HepG2 (cell line): ENCODE results near the gene SDC4. TPM values are rescaled to one million over a fixed set of nuclear protein-coding genes. Genes with fewer than 3 reads are reported as not detected.

ENCODE experiments used
- ELK4 ChIP-seq: sonication (generic); formaldehyde crosslinking; IDR thresholded peaks from 2 replicates; pipeline ENCODE4 v1.9.0; 2021; ENCODE audit warnings: missing genetic modification reagents, borderline replicate concordance
- FOXO4 ChIP-seq: sonication (generic); formaldehyde crosslinking; conservative IDR thresholded peaks from 2 replicates; pipeline ENCODE4 v1.8.1; 2023; ENCODE audit warnings: missing genetic modification reagents
- MIER2 ChIP-seq: IDR thresholded peaks from 2 replicates; pipeline ENCODE4 v1.6.1; 2016; ENCODE audit warnings: missing biosample characterization, missing genetic modification reagents
- POLR2G ChIP-seq: fragments of 200-400 bp; formaldehyde crosslinking; IDR thresholded peaks from 2 replicates; pipeline ENCODE4 v1.6.1; 2018; ENCODE audit warnings: mild to moderate bottlenecking, low read depth, low read length, moderate library complexity
- SAFB2 ChIP-seq: sonication (generic); formaldehyde crosslinking; IDR thresholded peaks from 2 replicates; pipeline ENCODE4 v1.5.1; 2020; ENCODE audit warnings: missing genetic modification reagents, low read depth, mild to moderate bottlenecking, borderline replicate concordance
- TCF7 ChIP-seq: sonication (generic); IDR thresholded peaks from 2 replicates; pipeline ENCODE4 v1.6.1; 2016; ENCODE audit warnings: antibody characterized with exemption, low read depth
- THAP11 ChIP-seq: IDR thresholded peaks from 2 replicates; pipeline ENCODE4 v1.6.1; 2016; ENCODE audit warnings: missing biosample characterization, missing genetic modification reagents
- ZHX2 ChIP-seq, 2 experiments: sonication (generic) in 1 of 2; formaldehyde crosslinking in 1 of 2; IDR thresholded peaks; 2 replicates each; pipeline versions ENCODE4 v1.6.1 to v1.9.0; 2014 to 2022; ENCODE audit warnings: antibody characterized with exemption in 1 of 2, borderline replicate concordance in 1 of 2, inconsistent platforms in 1 of 2, low read depth in 1 of 2, missing genetic modification reagents in 1 of 2
- ZNF430 ChIP-seq: sonication (generic); formaldehyde crosslinking; IDR thresholded peaks from 2 replicates; pipeline ENCODE4 v1.9.0; 2021; ENCODE audit warnings: mild to moderate bottlenecking, missing genetic modification reagents
- ZNF530 ChIP-seq: sonication (generic); formaldehyde crosslinking; IDR thresholded peaks from 2 replicates; pipeline ENCODE4 v1.5.0; 2020; ENCODE audit warnings: low read depth, mild to moderate bottlenecking, missing genetic modification reagents
- ZNF605 ChIP-seq: sonication (generic); formaldehyde crosslinking; IDR thresholded peaks from 2 replicates; pipeline ENCODE4 v1.8.0; 2022; ENCODE audit warnings: mild to moderate bottlenecking, missing genetic modification reagents
- ZNF710 ChIP-seq: sonication (generic); formaldehyde crosslinking; IDR thresholded peaks from 2 replicates; pipeline ENCODE4 v1.5.0; 2020; ENCODE audit warnings: mild to moderate bottlenecking, missing genetic modification reagents, borderline replicate concordance
- ZNF839 ChIP-seq: sonication (generic); formaldehyde crosslinking; IDR thresholded peaks from 2 replicates; pipeline ENCODE4 v1.4.0; 2020; ENCODE audit warnings: missing genetic modification reagents, mild to moderate bottlenecking, borderline replicate concordance
- ZZZ3 ChIP-seq: sonication (generic); formaldehyde crosslinking; IDR thresholded peaks from 2 replicates; pipeline ENCODE4 v1.4.0; 2020; ENCODE audit warnings: missing genetic modification reagents, mild to moderate bottlenecking, borderline replicate concordance
- polyA plus RNA-seq, 8 experiments: library from polyadenylated mRNA; depleted of rRNA in 3 of 8; stranded (reverse) in 7 of 8; unstranded in 1 of 8; fragments of >200 nt; fragmentation: Illumina TruSeq in 4 of 8; extraction: Trizol in 4 of 8; gene quantifications; 2 replicates each; pipeline versions ENCODE4 v1.2.1 to v1.2.3, GENCODE V29; 2011 to 2016; ENCODE audit warnings: low read depth in 4 of 8, missing spikeins in 1 of 8, mixed read lengths in 1 of 8; ENCODE audit not compliant: insufficient read depth in 1 of 8
- total RNA-seq, 5 experiments: library from RNA; depleted of rRNA; stranded (reverse); fragments of >200 nt; fragmentation: Illumina TruSeq; extraction: Trizol; gene quantifications; 2 replicates each; pipeline ENCODE4 v1.2.3, GENCODE V29; 2016; ENCODE audit warnings: low read depth in 1 of 5

SDC4 gene
- total and polyA plus RNA-seq, 2 of the 13 experiments (the other 11 are each of a cell fraction or from before 2014, with no cell fraction given) = 49.0 to 65.1 TPM

- TF ChIP-seq ELK4 (CRISPR knock-in tag) = no peak
- peak; percentile 88 for TF ChIP-seq ZZZ3 (CRISPR knock-in tag)
- no peak; the same call in 1 of the 2 replicates for TF ChIP-seq ZHX2 (IDR thresholded peaks at IDR 0.05; ENCODE audit: low read depth)
- 0 out of 2 replicates have a peak, but pooled peaks have one; percentile 61 for TF ChIP-seq ZHX2 (CRISPR knock-in tag; IDR thresholded peaks at IDR 0.05; ENCODE audit: borderline replicate concordance)
- no peak; the same call in 1 of the 2 replicates for TF ChIP-seq SAFB2
- TF ChIP-seq ZNF710 (CRISPR knock-in tag) = peak; percentile 88
- TF ChIP-seq POLR2G = peak; percentile 98
- peak; percentile 92 for TF ChIP-seq ZNF605 (CRISPR knock-in tag)
- peak; percentile 96 for TF ChIP-seq THAP11
- no peak for TF ChIP-seq FOXO4
- peak; percentile 86 for TF ChIP-seq ZNF430 (CRISPR knock-in tag)
- TF ChIP-seq ZNF839 = peak; percentile 98
- TF ChIP-seq MIER2 = peak; percentile 85
- no peak for TF ChIP-seq ZNF530 (CRISPR knock-in tag)
- TF ChIP-seq TCF7 = peak; percentile 6; the same call in 1 of the 2 replicates
Measured at GRCh38 chr20:45362804-45363610, 14.8 kb upstream of the SDC4 start, which contains the start of gene SYS1 (continued).
